ENCODE measurements around the gene TSPAN14. TPM values are rescaled to one million over a fixed set of nuclear protein-coding genes. Genes with fewer than 3 reads are reported as not detected.

Gene TSPAN14
- total RNA-seq, 4 donors from 2014 or later = 61.6 to 83.4 (median 77.9) TPM

DNA sequence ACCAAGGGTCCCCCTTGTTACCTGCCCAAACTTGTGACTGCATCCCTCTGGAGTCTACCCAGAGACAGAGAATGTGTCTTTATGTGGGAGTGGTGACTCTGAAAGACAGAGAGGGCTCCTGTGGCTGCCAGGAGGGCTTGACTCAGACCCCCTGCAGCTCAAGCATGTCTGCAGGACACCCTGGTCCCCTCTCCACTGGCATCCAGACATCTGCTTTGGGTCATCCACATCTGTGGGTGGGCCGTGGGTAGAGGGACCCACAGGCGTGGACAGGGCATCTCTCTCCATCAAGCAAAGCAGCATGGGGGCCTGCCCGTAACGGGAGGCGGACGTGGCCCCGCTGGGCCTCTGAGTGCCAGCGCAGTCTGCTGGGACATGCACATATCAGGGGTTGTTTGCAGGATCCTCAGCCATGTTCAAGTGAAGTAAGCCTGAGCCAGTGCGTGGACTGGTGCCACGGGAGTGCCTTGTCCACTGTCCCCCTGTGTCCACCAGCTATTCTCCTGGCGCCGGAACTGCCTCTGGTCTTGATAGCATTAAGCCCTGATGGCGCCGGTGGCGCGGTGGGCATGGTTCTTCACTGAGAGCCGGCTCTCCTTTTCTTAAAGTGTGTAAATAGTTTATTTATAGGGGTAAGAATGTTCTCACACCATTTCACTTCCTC, 64.2 kb downstream of the TSPAN14 start:
- no peaks in the 10 kb centered on the region for H3K27me3 ChIP-seq
- H3K4me3 ChIP-seq (replicated peaks in 1 of 3) = no peak overlapping the region
- H3K27ac ChIP-seq = peak overlapping the region; percentile 60 to 83 (median 74)
- peaks cover 43 to 46% of the 10 kb centered on the region in 2 donors for H3K36me3 ChIP-seq
- no peak for TF ChIP-seq POLR2A (IDR thresholded peaks at IDR 0.05)
- TF ChIP-seq, protein P1, sequence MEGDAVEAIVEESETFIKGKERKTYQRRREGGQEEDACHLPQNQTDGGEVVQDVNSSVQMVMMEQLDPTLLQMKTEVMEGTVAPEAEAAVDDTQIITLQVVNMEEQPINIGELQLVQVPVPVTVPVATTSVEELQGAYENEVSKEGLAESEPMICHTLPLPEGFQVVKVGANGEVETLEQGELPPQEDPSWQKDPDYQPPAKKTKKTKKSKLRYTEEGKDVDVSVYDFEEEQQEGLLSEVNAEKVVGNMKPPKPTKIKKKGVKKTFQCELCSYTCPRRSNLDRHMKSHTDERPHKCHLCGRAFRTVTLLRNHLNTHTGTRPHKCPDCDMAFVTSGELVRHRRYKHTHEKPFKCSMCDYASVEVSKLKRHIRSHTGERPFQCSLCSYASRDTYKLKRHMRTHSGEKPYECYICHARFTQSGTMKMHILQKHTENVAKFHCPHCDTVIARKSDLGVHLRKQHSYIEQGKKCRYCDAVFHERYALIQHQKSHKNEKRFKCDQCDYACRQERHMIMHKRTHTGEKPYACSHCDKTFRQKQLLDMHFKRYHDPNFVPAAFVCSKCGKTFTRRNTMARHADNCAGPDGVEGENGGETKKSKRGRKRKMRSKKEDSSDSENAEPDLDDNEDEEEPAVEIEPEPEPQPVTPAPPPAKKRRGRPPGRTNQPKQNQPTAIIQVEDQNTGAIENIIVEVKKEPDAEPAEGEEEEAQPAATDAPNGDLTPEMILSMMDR (IDR thresholded peaks at IDR 0.05) = no peak
- H3K4me1 ChIP-seq = peaks cover 17 to 39% of the 10 kb centered on the region in 2 donors
- no peaks in the 10 kb centered on the region for H3K9me3 ChIP-seq
- WGBS, 2 donors = 86 to 94% methylated on average over 9 of the region's 17 CpGs
- intact Hi-C loops (cut with DNase I) = no loop called here
- DNase-seq = no peak

DNA sequence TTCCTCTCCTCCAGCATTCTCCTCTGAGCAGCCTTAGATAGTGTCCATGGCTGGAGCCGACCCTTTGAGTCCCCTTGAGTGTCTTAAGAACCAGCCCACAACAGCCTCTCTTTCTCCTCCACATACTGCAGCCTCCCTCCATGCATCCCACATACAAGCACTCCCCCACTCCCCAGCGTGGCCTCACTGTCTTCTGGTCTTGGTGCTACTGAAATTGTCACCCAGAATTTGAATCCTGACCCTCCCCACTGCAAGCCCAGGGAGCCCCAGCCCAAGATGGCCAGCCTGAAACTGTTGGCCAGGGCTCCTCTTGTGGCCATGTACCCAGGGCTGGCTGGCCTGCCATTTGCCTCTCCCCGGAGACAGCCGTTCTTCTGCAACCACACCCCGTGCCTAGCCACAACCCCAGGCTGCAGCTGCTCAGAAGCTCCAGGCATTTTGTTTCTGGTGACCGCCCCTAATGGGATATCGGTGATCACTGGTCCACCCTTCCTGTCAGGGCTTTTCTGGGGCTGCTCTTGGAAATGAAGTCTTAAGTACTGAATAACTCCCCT, 64.8 kb downstream of the TSPAN14 start:
- intact Hi-C loops (cut with DNase I) = no loop called here
- H3K36me3 ChIP-seq = peaks cover 38 to 40% of the 10 kb centered on the region in 2 donors

DNA sequence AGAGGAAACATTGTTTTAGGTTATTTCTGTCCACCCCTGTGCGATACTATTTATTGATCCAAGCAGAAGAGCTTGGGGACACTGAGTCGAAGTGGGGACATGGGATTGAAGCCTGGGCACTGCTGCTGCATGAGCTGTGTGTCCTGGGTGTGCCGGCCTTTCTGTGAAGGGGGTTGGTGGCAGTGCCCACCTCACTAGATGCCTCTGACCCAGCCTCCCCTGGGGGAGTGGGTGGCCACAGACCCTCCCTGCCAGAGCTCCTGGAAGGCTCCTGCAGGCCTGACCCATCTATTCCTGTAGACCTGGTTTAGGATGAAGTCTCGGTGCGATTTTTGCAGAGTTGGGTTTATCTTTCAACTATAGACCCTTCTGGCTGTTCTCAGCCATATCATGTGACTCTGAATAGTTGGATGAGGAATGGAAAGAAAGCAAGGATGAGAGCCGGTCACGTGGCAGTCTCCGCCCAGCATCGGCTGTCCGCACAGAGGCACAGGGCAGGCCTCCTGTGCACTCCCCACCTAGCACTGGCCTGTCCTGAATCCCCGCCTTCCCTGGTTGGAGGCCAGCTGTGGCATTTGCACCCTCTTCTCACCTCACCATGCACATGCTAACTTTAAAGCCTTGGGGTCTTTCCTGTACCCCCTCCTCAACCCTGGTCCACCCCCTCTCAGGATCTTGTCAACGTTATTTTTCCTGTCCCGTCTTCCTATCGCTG, 66.0 kb downstream of the TSPAN14 start:
- Histone ChIP-seq H3K4me1 (peaks cover 17 to 49% of the 10 kb centered on the region in 2 donors), H3K4me3 (replicated peaks in 1 of 3) (no peak overlapping the region), H3K27me3 (no peaks in the 10 kb centered on the region), H3K27ac (no peak overlapping the region), H3K9me3 (no peaks in the 10 kb centered on the region), H3K36me3 (peaks cover 29 to 30% of the 10 kb centered on the region in 2 donors)
- no peak for DNase-seq
- intact Hi-C loops (cut with DNase I) = no loop called here
- no peak for TF ChIP-seq POLR2A (IDR thresholded peaks at IDR 0.05)
- TF ChIP-seq, protein P1 (IDR thresholded peaks at IDR 0.05) = no peak
- WGBS, 2 donors = 85 to 87% methylated on average over 11 to 14 of the region's 14 CpGs

More for the DNA sequence above, 64.8 kb downstream of the TSPAN14 start:
- 77 to 83% methylated on average over 7 of the region's 7 CpGs for WGBS, 2 donors
- H3K9me3 ChIP-seq = no peaks in the 10 kb centered on the region
- H3K27ac ChIP-seq = peak overlapping the region in 2 of 3 donors; percentile 74 to 83
- no peak for DNase-seq
- H3K4me1 ChIP-seq = peaks cover 17 to 42% of the 10 kb centered on the region in 2 donors
- H3K27me3 ChIP-seq = no peaks in the 10 kb centered on the region
- no peak overlapping the region for H3K4me3 ChIP-seq (replicated peaks in 1 of 3)
- TF ChIP-seq, protein P1 (IDR thresholded peaks at IDR 0.05) = no peak

DNA sequence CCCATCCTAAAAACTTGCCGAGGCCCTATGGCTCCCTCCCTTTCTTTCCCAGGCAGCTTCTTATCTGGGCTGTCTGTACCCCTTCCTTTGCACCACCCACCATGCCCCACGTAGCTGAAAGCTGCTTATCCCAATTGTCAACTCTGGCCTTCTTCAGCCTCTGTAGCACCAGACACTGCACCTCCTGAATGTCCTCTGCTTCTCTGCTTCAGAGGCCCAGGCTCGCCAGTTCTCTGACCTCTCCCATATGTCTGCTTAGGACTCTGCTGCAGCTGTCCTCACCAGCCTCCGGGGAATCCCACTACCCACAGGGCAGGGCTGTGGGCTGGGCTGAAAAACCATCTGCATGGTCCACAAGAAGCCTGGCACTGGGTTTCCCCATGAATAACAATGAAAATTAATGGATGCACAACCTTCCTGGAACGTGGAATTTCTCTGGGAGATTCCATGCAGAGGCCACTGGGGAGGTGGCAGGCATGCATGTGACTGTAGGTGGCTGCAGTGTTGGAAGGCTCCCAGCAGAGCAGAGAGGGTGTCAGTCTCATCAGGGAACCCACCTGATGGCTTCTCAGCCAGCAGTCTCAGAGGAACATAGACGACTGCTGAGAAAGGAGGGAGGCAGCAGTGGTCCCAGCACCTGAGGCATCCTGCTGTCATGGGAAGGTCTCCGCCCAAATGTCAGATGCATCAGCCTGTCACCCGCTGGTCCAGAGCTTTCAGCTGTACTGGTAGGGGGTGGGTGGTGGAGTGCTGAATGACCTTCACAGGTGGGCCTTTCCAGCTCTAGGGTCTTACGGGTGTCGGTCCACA, 66.8 kb downstream of the TSPAN14 start:
- H3K4me3 ChIP-seq (replicated peaks in 1 of 3) = no peak overlapping the region
- 89 to 91% methylated on average over 10 of the region's 10 CpGs for whole genome bisulfite sequencing, 2 donors
- intact Hi-C loops (cut with DNase I) = no loop called here
- H3K27me3 ChIP-seq = no peaks in the 10 kb centered on the region
- TF ChIP-seq, protein P1 (IDR thresholded peaks at IDR 0.05) = no peak
- no peak for TF ChIP-seq POLR2A (IDR thresholded peaks at IDR 0.05)
- H3K4me1 ChIP-seq = peaks cover 17 to 47% of the 10 kb centered on the region in 2 donors
- H3K36me3 ChIP-seq = peaks cover 21 to 26% of the 10 kb centered on the region in 2 donors
- DNase-seq = no peak
- H3K9me3 ChIP-seq = no peaks in the 10 kb centered on the region
- no peak overlapping the region for H3K27ac ChIP-seq
